ENCODE results near the gene KRTAP10-1.

The KRTAP10-1 gene

GRCh38 chr21:44532712-44533111 lies 7.3 kb downstream of the KRTAP10-1 start:
- Histone ChIP-seq H3K27ac (ENCODE audit: low read length) (no peak overlapping the region), H3K9ac (ENCODE audit: low read depth, low read length) (no peak overlapping the region), H3K4me2 (ENCODE audit: insufficient read depth, low read length) (no peak overlapping the region), H4K20me1 (ENCODE audit: insufficient read depth, low read length) (no peaks in the 10 kb centered on the region), H3K36me3 (ENCODE audit: insufficient read depth, low read length) (no peaks in the 10 kb centered on the region), H3K4me3 (ENCODE audit: low read depth in 1 of 2, low read length in 2 of 2) (no peak overlapping the region), H3K27me3 (ENCODE audit: insufficient read depth, low read length, poor library complexity) (peaks cover 2% of the 10 kb centered on the region), H2AFZ (ENCODE audit: low read depth, low read length) (no peak overlapping the region), H3K79me2 (ENCODE audit: insufficient read depth, low read length) (no peaks in the 10 kb centered on the region), H3K9me3 (ENCODE audit: insufficient read depth, low read length, severe bottlenecking) (no peaks in the 10 kb centered on the region), H3K4me1 (ENCODE audit: insufficient read depth, low read length) (no peaks in the 10 kb centered on the region)
- no peak for DNase-seq
- ATAC-seq (ENCODE audit: insufficient read depth, low read depth): no peak
- TF ChIP-seq, protein P1, sequence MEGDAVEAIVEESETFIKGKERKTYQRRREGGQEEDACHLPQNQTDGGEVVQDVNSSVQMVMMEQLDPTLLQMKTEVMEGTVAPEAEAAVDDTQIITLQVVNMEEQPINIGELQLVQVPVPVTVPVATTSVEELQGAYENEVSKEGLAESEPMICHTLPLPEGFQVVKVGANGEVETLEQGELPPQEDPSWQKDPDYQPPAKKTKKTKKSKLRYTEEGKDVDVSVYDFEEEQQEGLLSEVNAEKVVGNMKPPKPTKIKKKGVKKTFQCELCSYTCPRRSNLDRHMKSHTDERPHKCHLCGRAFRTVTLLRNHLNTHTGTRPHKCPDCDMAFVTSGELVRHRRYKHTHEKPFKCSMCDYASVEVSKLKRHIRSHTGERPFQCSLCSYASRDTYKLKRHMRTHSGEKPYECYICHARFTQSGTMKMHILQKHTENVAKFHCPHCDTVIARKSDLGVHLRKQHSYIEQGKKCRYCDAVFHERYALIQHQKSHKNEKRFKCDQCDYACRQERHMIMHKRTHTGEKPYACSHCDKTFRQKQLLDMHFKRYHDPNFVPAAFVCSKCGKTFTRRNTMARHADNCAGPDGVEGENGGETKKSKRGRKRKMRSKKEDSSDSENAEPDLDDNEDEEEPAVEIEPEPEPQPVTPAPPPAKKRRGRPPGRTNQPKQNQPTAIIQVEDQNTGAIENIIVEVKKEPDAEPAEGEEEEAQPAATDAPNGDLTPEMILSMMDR (IDR thresholded peaks at IDR 0.05; ENCODE audit: borderline replicate concordance, extremely low read depth, low read length, poor library complexity, severe bottlenecking): no peak
- no peak for TF ChIP-seq EZH2 (IDR thresholded peaks at IDR 0.05; ENCODE audit: borderline replicate concordance, low read depth, low read length, severe bottlenecking)

DNA sequence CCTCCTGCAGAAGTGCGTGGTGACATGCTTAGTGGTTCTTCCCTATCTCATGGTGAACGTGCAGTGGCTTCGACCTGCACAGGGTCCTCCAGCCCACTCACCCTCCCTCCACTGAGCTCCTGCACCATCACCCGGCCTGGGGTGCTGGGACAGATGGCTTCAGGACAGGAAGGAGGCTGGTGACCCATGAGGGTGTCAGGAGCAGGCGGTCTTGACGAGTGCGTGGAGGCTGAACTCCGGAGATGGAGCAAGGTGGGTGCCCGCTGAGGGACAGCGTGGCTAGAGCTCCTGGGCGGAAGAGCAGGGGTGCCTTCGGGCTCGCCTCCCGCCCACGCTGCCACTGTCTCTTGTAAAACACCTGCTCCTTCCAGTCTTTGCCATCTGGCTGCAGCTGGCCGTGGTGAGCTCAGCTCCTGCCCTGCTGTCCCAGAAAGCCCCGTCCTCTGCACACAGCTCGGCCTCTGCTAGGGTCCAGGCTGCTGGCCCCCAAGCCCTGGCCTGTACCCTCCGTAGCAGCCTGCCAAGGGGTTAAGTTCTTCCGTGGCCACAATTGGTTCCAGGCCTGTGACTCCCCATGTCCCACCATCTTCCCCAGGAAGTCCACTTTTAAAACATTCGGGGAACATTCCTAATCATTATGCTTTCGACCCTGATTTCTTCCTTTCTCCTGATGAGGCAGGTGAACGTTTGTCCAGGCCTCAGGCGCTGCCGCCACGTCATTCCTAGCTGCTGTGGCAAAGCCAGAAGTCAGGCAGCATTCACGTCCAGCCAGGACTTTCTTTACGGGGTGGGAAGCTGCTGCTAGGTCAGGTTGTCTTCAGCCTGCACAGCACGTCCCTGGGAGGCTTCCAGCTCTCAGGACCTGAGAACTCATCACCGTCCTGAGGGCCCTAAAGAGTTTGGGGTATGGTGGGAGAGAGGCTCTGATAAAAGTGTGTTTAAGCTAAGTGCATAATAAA lies 8.1 kb downstream of the KRTAP10-1 start:
- DNase-seq: no peak
- Histone ChIP-seq H3K4me1 (ENCODE audit: insufficient read depth, low read length) (no peaks in the 10 kb centered on the region), H3K36me3 (ENCODE audit: insufficient read depth, low read length) (no peaks in the 10 kb centered on the region), H3K4me3 (ENCODE audit: low read depth in 1 of 2, low read length in 2 of 2) (no peak overlapping the region), H3K79me2 (ENCODE audit: insufficient read depth, low read length) (no peaks in the 10 kb centered on the region), H3K27me3 (ENCODE audit: insufficient read depth, low read length, poor library complexity) (peaks cover 2% of the 10 kb centered on the region), H3K27ac (ENCODE audit: low read length) (no peak overlapping the region), H3K9ac (ENCODE audit: low read depth, low read length) (no peak overlapping the region), H2AFZ (ENCODE audit: low read depth, low read length) (no peak overlapping the region), H3K4me2 (ENCODE audit: insufficient read depth, low read length) (no peak overlapping the region), H4K20me1 (ENCODE audit: insufficient read depth, low read length) (no peaks in the 10 kb centered on the region), H3K9me3 (ENCODE audit: insufficient read depth, low read length, severe bottlenecking) (no peaks in the 10 kb centered on the region)
- no peak for ATAC-seq (ENCODE audit: insufficient read depth, low read depth)
- TF ChIP-seq EZH2 (IDR thresholded peaks at IDR 0.05; ENCODE audit: borderline replicate concordance, low read depth, low read length, severe bottlenecking): no peak
- TF ChIP-seq, protein P1 (IDR thresholded peaks at IDR 0.05; ENCODE audit: borderline replicate concordance, extremely low read depth, low read length, poor library complexity, severe bottlenecking): no peak

- Histone ChIP-seq H2AFZ (ENCODE audit: low read depth, low read length) (no peak overlapping the region), H3K79me2 (ENCODE audit: insufficient read depth, low read length) (no peaks in the 10 kb centered on the region), H3K4me2 (ENCODE audit: insufficient read depth, low read length) (no peak overlapping the region), H3K27me3 (ENCODE audit: insufficient read depth, low read length, poor library complexity) (peaks cover 2% of the 10 kb centered on the region), H3K4me3 (ENCODE audit: low read depth in 1 of 2, low read length in 2 of 2) (no peak overlapping the region), H3K9me3 (ENCODE audit: insufficient read depth, low read length, severe bottlenecking) (no peaks in the 10 kb centered on the region), H4K20me1 (ENCODE audit: insufficient read depth, low read length) (no peaks in the 10 kb centered on the region), H3K36me3 (ENCODE audit: insufficient read depth, low read length) (no peaks in the 10 kb centered on the region), H3K4me1 (ENCODE audit: insufficient read depth, low read length) (no peaks in the 10 kb centered on the region), H3K9ac (ENCODE audit: low read depth, low read length) (no peak overlapping the region), H3K27ac (ENCODE audit: low read length) (no peak overlapping the region)
- no peak for DNase-seq
- TF ChIP-seq, protein P1 (IDR thresholded peaks at IDR 0.05; ENCODE audit: borderline replicate concordance, extremely low read depth, low read length, poor library complexity, severe bottlenecking): no peak
- no peak for TF ChIP-seq EZH2 (IDR thresholded peaks at IDR 0.05; ENCODE audit: borderline replicate concordance, low read depth, low read length, severe bottlenecking)
- no peak for ATAC-seq (ENCODE audit: insufficient read depth, low read depth)
These were observed 8.9 kb downstream of the KRTAP10-1 start for GRCh38 chr21:44530903-44531605.

All from DND-41 (cell line).